Esophagus muscularis mucosa (tissue), 4 donors: ENCODE measurements around the gene NOXRED1. TPM values are rescaled to one million over a fixed set of nuclear protein-coding genes. Genes with fewer than 3 reads are reported as not detected.

ENCODE experiments used
- DNase-seq: peaks from one replicate; pipeline ENCODE4 v3.0.0-alpha.2; 2017; ENCODE audit errors: extremely low spot score
- H3K27ac ChIP-seq, 4 donors: fragments of 200-600 bp; sonication (generic); replicated peaks in 1 of 4; 1 replicate in 3 of 4; 2 replicates in 1 of 4; pipeline ENCODE4 v1.5.1; 2016 to 2019; ENCODE audit warnings: mild to moderate bottlenecking in 1 of 4
- H3K27me3 ChIP-seq, 4 donors: fragments of 200-600 bp; sonication (generic); one replicate each; pipeline versions ENCODE4 v1.5.1 to v1.6.0; 2016 to 2019
- H3K36me3 ChIP-seq, 4 donors: fragments of 200-600 bp; sonication (generic); one replicate each; pipeline ENCODE4 v1.5.1; 2016 to 2019
- H3K4me1 ChIP-seq, 4 donors: fragments of 200-600 bp; sonication (generic); one replicate each; pipeline ENCODE4 v1.5.1; 2016 to 2019
- H3K4me3 ChIP-seq, 4 donors: fragments of 200-600 bp; sonication (generic); 1 replicate in 2 of 4; 2 replicates in 2 of 4; pipeline ENCODE4 v1.5.1; 2016 to 2019; ENCODE audit warnings: mild to moderate bottlenecking in 4 of 4, moderate library complexity in 1 of 4
- H3K9me3 ChIP-seq, 4 donors: fragments of 200-600 bp; sonication (generic); 1 replicate in 3 of 4; 2 replicates in 1 of 4; pipeline ENCODE4 v1.5.1; 2016 to 2019
- EP300 ChIP-seq: sonication (generic); formaldehyde crosslinking; IDR thresholded peaks from one replicate; pipeline ENCODE4 v1.6.1; 2017; ENCODE audit warnings: antibody characterized with exemption
- POLR2A ChIP-seq: fragments of 450-650 bp; IDR thresholded peaks from one replicate; pipeline ENCODE4 v1.6.1; 2017; ENCODE audit warnings: antibody characterized with exemption, moderate library complexity, mild to moderate bottlenecking, low read depth
- POLR2AphosphoS5 ChIP-seq, 2 donors: sonication (generic); formaldehyde crosslinking; IDR thresholded peaks; one replicate each; pipeline ENCODE4 v1.6.1; 2017; ENCODE audit warnings: antibody characterized with exemption in 2 of 2
- WGBS: methylation state at CpG from one replicate; pipeline ENCODE4 v1.1.5; 2018; 5-methylcytosine and 5-hydroxymethylcytosine counted together
- intact Hi-C: fragments of 100-400 bp; cut with DNase I; formaldehyde crosslinking; loops from one replicate; pipeline ENCODE4 v1.15.1; 2023
- total RNA-seq, 4 donors: library from RNA; depleted of rRNA; stranded (reverse); fragments of >200 nt; gene quantifications; one replicate each; pipeline versions ENCODE4 v1.1.0 to v1.2.1, GENCODE V29; 2016
- TF ChIP-seq, protein P1 (sequence below), 3 experiments: fragments of 200-600 bp in 2 of 3; fragments of 450-650 bp in 1 of 3; sonication (generic) in 2 of 3; IDR thresholded peaks; one replicate each; pipeline ENCODE4 v1.5.1; 2017 to 2019; ENCODE audit warnings: antibody characterized with exemption in 3 of 3, mild to moderate bottlenecking in 2 of 3, moderate library complexity in 1 of 3

Gene NOXRED1
- total RNA-seq, 4 donors from 2014 or later, result 0.17 to 0.29 TPM; not detected in 2

- Histone ChIP-seq H3K4me3 (peak overlapping the region; percentile 87 to 99 (median 90)), H3K36me3 (peaks cover 43 to 48% (median 47%) of the 10 kb centered on the region in 4 donors), H3K27me3 (no peaks in the 10 kb centered on the region), H3K27ac (peak overlapping the region in 3 of 4 donors; percentile 92 to 99 (median 92)), H3K4me1 (peaks cover 25 to 59% (median 34%) of the 10 kb centered on the region in 4 donors), H3K9me3 (no peaks in the 10 kb centered on the region)
- no peak for DNase-seq
- TF ChIP-seq, protein P1, sequence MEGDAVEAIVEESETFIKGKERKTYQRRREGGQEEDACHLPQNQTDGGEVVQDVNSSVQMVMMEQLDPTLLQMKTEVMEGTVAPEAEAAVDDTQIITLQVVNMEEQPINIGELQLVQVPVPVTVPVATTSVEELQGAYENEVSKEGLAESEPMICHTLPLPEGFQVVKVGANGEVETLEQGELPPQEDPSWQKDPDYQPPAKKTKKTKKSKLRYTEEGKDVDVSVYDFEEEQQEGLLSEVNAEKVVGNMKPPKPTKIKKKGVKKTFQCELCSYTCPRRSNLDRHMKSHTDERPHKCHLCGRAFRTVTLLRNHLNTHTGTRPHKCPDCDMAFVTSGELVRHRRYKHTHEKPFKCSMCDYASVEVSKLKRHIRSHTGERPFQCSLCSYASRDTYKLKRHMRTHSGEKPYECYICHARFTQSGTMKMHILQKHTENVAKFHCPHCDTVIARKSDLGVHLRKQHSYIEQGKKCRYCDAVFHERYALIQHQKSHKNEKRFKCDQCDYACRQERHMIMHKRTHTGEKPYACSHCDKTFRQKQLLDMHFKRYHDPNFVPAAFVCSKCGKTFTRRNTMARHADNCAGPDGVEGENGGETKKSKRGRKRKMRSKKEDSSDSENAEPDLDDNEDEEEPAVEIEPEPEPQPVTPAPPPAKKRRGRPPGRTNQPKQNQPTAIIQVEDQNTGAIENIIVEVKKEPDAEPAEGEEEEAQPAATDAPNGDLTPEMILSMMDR (IDR thresholded peaks at IDR 0.05), result peak; percentile 41 to 58 (median 57)
- TF ChIP-seq POLR2AphosphoS5 (IDR thresholded peaks at IDR 0.05) (no peak), POLR2A (no peak), EP300 (no peak)
- intact Hi-C loops, result loop anchor here (2.0 to 5.0 kb wide), 6 partner anchors 82 to 263 kb away; partner anchors contain the start of genes ALKBH1, GSTZ1, POMT2 and SAMD15
- WGBS, result 32% methylated on average over 13 of the region's 13 CpGs
Measured at GRCh38 chr14:77459072-77459723, 35.9 kb upstream of the NOXRED1 start.

- WGBS, result under 1% methylated on average over 21 of the region's 29 CpGs
- no peak for DNase-seq
- Histone ChIP-seq H3K36me3 (peaks cover 36 to 43% (median 41%) of the 10 kb centered on the region in 4 donors), H3K4me1 (peaks cover 25 to 59% (median 34%) of the 10 kb centered on the region in 4 donors), H3K4me3 (peak overlapping the region; percentile 87 to 99 (median 90)), H3K27me3 (no peaks in the 10 kb centered on the region), H3K27ac (peak overlapping the region; percentile 91 to 99 (median 92)), H3K9me3 (no peaks in the 10 kb centered on the region)
- TF ChIP-seq EP300 (no peak), POLR2A (no peak), POLR2AphosphoS5 (IDR thresholded peaks at IDR 0.05) (no peak)
- TF ChIP-seq, protein P1 (IDR thresholded peaks at IDR 0.05), result no peak
- intact Hi-C loops, result loop anchor here (2.0 to 5.0 kb wide), 6 partner anchors 81 to 264 kb away; partner anchors contain the start of genes ALKBH1, GSTZ1, POMT2 and SAMD15
Measured at GRCh38 chr14:77458249-77458950, 35.1 kb upstream of the NOXRED1 start.

DNA sequence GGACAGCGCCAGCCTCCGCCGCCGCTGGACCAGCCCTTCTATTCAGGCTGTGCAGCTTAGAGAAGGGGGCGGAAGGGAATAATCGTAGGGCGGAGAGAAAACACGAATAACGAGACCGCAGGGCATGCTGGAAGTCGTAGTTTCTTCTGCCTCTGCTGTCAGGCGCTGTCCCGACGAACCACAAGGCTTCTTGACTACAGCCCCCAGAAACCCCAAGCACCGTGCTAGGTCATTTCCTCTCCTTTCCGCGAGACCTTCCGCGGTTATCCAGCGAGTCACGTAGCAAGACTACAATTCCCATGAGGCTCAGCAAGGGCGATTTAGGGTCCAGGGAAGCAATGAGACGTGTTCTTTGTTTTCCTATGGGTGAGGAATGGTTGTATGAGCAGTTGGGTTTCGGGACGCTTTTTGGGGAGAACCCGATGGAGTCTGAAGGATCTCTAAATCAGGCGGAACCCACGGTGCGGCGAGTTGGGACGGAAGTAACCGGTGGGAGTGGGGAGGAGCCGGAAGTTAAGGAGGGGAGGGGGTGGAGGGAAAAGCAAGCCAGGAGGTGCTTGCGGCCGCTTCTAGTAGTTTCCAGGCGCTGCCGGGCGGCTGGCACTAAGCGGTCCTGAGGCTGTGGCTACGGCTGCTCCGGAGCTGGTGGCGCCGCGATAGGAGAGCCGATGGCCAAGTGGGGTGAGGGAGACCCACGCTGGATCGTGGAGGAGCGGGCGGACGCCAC is 34.4 kb upstream of the NOXRED1 start, which contains the start of the genes AHSA1 and VIPAS39:
Gene AHSA1 (plus strand): TSS at position 572 of the 727 bp plus-strand sequence. CDS start 97 bp downstream, at position 669.
Gene VIPAS39 (minus strand): TSS at position 80 of the 727 bp plus-strand sequence. CDS start 3,499 bp downstream, outside the sequence.
- 0% methylated on average over 34 of the region's 50 CpGs for WGBS

More for the DNA sequence above, 34.4 kb upstream of the NOXRED1 start, which contains the start of the genes AHSA1 and VIPAS39:
- TF ChIP-seq EP300 (no peak), POLR2AphosphoS5 (IDR thresholded peaks at IDR 0.05) (peak; percentile 78 to 83), POLR2A (peak; percentile 52)
- TF ChIP-seq, protein P1 (IDR thresholded peaks at IDR 0.05), result peak in 1 of 3 experiments; percentile 5
- Histone ChIP-seq H3K4me3 (peak within 1 kb of the TSS; percentile 87 to 99 (median 90)), H3K36me3 (peaks cover 29 to 43% (median 41%) of the 10 kb centered on the region in 4 donors), H3K4me1 (peaks cover 25 to 59% (median 34%) of the 10 kb centered on the region in 4 donors), H3K27me3 (no peaks in the 10 kb centered on the region), H3K27ac (peak within 1 kb of the TSS; percentile 91 to 99 (median 92)), H3K9me3 (no peaks in the 10 kb centered on the region)
- peak; percentile 99 for DNase-seq
- intact Hi-C loops, result loop anchor here (2.0 to 5.0 kb wide), 6 partner anchors 80 to 265 kb away; partner anchors contain the start of genes ALKBH1, GSTZ1, POMT2 and SAMD15
